Spinal cord (tissue), 10 donors: Measurements from ENCODE around the gene NUP210. TPM values are rescaled to one million over a fixed set of nuclear protein-coding genes. Genes with fewer than 3 reads are reported as not detected.

ENCODE experiments used
- DNase-seq, 6 donors: peaks; one replicate each; pipeline versions ENCODE4 v3.0.0 to v3.0.0-alpha.2; 2013 to 2015; ENCODE audit warnings: low spot score in 6 of 6, low read depth in 4 of 6
- H3K27ac ChIP-seq: one replicate; pipeline ENCODE4 v1.5.1; 2013; ENCODE audit warnings: low read depth, low read length, control low read depth
- H3K27me3 ChIP-seq: one replicate; pipeline ENCODE4 v1.6.1; 2013; ENCODE audit warnings: low read length; ENCODE audit not compliant: control insufficient read depth, insufficient read depth
- H3K36me3 ChIP-seq: one replicate; pipeline ENCODE4 v1.6.1; 2013; ENCODE audit warnings: low read length; ENCODE audit not compliant: control insufficient read depth, insufficient read depth
- H3K4me1 ChIP-seq: one replicate; pipeline ENCODE4 v1.6.1; 2013; ENCODE audit warnings: low read length; ENCODE audit not compliant: control insufficient read depth, insufficient read depth
- H3K4me3 ChIP-seq: one replicate; pipeline ENCODE4 v1.5.1; 2013; ENCODE audit warnings: low read depth, low read length, control low read depth
- H3K9me3 ChIP-seq: one replicate; pipeline ENCODE4 v1.6.1; 2013; ENCODE audit warnings: low read length; ENCODE audit not compliant: control insufficient read depth, insufficient read depth
- WGBS: methylation state at CpG from one replicate; pipeline ENCODE4 v1.1.5; 2013; ENCODE audit warnings: missing lambda C conversion rate; ENCODE audit not compliant: insufficient coverage; 5-methylcytosine and 5-hydroxymethylcytosine counted together
- polyA plus RNA-seq, 2 donors: library from polyadenylated mRNA; unstranded; fragments of 120-200 nt; gene quantifications; one replicate each; pipeline ENCODE4 v1.2.1, GENCODE V29; 2013; ENCODE audit not compliant: insufficient read length in 2 of 2
- total RNA-seq, 2 donors: library from RNA; depleted of rRNA in 1 of 2; stranded (reverse); fragments of 120-200 nt in 1 of 2; fragments of >200 nt in 1 of 2; gene quantifications; one replicate each; pipeline versions ENCODE4 v1.2.3 to v1.2.4, GENCODE V29; 2013 to 2014
- donor health status: healthy.

The NUP210 gene
- total and polyA plus RNA-seq, 4 donors: 9.6 to 19.2 (median 13.1) TPM

- H3K4me1 ChIP-seq: peaks cover 3% of the 10 kb centered on the region
- H3K4me3 ChIP-seq: no peak overlapping the region
- no peaks in the 10 kb centered on the region for H3K9me3 ChIP-seq
- no peak overlapping the region for H3K27ac ChIP-seq
- H3K27me3 ChIP-seq: no peaks in the 10 kb centered on the region
- DNase-seq: no peak
- WGBS: 73% methylated on average over 3 of the region's 3 CpGs
- peaks cover 81% of the 10 kb centered on the region for H3K36me3 ChIP-seq
Observed at GRCh38 chr3:13338231-13338630, 81.9 kb downstream of the NUP210 start.

GRCh38 chr3:13336592-13336991 lies 83.5 kb downstream of the NUP210 start:
- Histone ChIP-seq H3K36me3 (peaks cover 84% of the 10 kb centered on the region), H3K27ac (no peak overlapping the region), H3K9me3 (no peaks in the 10 kb centered on the region), H3K4me1 (peaks cover 3% of the 10 kb centered on the region), H3K27me3 (no peaks in the 10 kb centered on the region), H3K4me3 (no peak overlapping the region)
- no peak for DNase-seq
- WGBS: 92% methylated on average over 11 of the region's 12 CpGs

DNA sequence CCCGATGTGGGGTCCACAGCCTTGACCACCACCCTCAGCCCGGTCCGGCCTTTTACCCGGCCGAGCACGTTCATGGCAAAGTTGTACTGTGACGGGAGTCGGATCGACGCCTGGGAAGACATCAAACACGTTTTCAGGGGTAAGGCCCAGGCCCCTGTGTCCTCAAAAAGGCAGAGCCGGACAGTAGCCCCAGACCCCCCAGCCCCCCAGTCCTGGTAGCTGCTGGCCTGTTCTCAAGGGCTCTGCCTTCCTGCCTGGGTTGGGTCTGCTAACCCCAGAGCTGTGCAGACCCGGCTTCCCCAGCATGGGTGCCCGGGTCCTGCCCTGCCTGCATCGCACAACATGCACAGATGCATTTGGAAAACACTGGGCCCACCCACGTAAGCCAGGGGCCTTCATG lies 84.6 kb downstream of the NUP210 start:
- Histone ChIP-seq H3K9me3 (no peaks in the 10 kb centered on the region), H3K27ac (no peak overlapping the region), H3K27me3 (no peaks in the 10 kb centered on the region), H3K4me3 (no peak overlapping the region), H3K36me3 (peaks cover 78% of the 10 kb centered on the region), H3K4me1 (peaks cover 3% of the 10 kb centered on the region)
- 94% methylated on average over 16 of the region's 16 CpGs for WGBS
- no peak for DNase-seq

GRCh38 chr3:13335059-13335458 lies 85.1 kb downstream of the NUP210 start:
- Histone ChIP-seq H3K4me3 (no peak overlapping the region), H3K36me3 (peaks cover 77% of the 10 kb centered on the region), H3K27ac (no peak overlapping the region), H3K4me1 (peaks cover 3% of the 10 kb centered on the region), H3K9me3 (no peaks in the 10 kb centered on the region), H3K27me3 (no peaks in the 10 kb centered on the region)
- DNase-seq: no peak
- WGBS: 48% methylated on average over 5 of the region's 6 CpGs

GRCh38 chr3:13333236-13333897 lies 86.8 kb downstream of the NUP210 start:
- Histone ChIP-seq H3K9me3 (no peaks in the 10 kb centered on the region), H3K27ac (no peak overlapping the region), H3K4me3 (no peak overlapping the region), H3K4me1 (peaks cover 3% of the 10 kb centered on the region), H3K36me3 (peaks cover 80% of the 10 kb centered on the region), H3K27me3 (no peaks in the 10 kb centered on the region)
- no peak for DNase-seq
- WGBS: 91% methylated on average over 5 of the region's 14 CpGs

DNA sequence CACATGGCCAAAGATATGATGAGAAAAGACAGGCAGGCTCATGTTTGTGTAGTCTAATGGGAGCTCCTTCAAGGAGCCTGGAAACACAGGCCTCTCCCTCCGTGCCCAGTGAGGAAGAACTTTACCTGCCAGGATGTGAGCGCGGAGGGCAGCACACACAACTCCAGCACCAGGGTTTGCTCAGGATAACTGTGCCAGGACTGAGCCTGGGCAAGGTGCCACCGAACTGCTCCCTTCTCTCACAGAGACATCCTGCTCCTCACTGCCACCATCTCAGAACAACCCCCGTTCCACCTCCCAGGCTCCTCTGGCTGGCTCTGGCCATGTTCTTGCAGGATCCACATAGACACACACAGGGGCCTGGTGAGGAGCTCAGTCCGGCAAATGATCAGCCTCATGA lies 87.4 kb downstream of the NUP210 start:
- H3K4me1 ChIP-seq: peaks cover 3% of the 10 kb centered on the region
- no peak for DNase-seq
- no peak overlapping the region for H3K27ac ChIP-seq
- no peak overlapping the region for H3K4me3 ChIP-seq
- no peaks in the 10 kb centered on the region for H3K27me3 ChIP-seq
- H3K36me3 ChIP-seq: peaks cover 82% of the 10 kb centered on the region
- no peaks in the 10 kb centered on the region for H3K9me3 ChIP-seq
- WGBS: 82% methylated on average over 6 of the region's 6 CpGs

DNA sequence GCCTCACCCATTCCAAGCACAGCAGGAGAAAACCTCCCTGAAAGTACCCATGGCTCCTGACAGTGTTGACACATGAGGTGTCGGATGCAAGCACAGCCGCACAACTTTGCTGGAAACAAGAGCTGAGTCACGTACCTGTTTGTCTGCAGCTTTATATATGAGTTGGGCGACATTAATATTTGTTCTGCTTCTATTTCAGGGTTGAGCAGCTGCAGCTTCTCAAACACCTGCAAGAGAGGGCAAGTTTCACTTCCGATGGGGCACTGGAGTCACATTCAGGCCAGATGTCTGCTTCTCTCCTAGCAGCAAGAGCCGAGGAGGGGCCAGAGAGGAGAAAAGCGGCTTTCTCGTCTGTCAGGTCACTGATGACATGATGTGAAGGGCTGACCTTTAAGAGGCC lies 88.0 kb downstream of the NUP210 start:
- peaks cover 7% of the 10 kb centered on the region for H3K4me1 ChIP-seq
- WGBS: 74% methylated on average over 6 of the region's 8 CpGs
- no peak overlapping the region for H3K4me3 ChIP-seq
- H3K27ac ChIP-seq: no peak overlapping the region
- H3K27me3 ChIP-seq: no peaks in the 10 kb centered on the region
- H3K9me3 ChIP-seq: no peaks in the 10 kb centered on the region
- H3K36me3 ChIP-seq: peaks cover 82% of the 10 kb centered on the region
- DNase-seq: peak in 1 of 6 donors; percentile 19

- 93% methylated on average over 5 of the region's 5 CpGs for WGBS
- Histone ChIP-seq H3K27me3 (no peaks in the 10 kb centered on the region), H3K4me1 (peaks cover 12% of the 10 kb centered on the region), H3K4me3 (no peak overlapping the region), H3K27ac (no peak overlapping the region), H3K36me3 (peaks cover 77% of the 10 kb centered on the region), H3K9me3 (no peaks in the 10 kb centered on the region)
- DNase-seq: no peak
Observed at GRCh38 chr3:13329746-13330145, 90.4 kb downstream of the NUP210 start.

- no peaks in the 10 kb centered on the region for H3K9me3 ChIP-seq
- H3K36me3 ChIP-seq: peaks cover 89% of the 10 kb centered on the region
- no peak for DNase-seq
- H3K4me3 ChIP-seq: no peak overlapping the region
- no peak overlapping the region for H3K27ac ChIP-seq
- H3K4me1 ChIP-seq: peaks cover 13% of the 10 kb centered on the region
- 79% methylated on average over 7 of the region's 7 CpGs for WGBS
- no peaks in the 10 kb centered on the region for H3K27me3 ChIP-seq
Observed at GRCh38 chr3:13325892-13326443, 94.2 kb downstream of the NUP210 start.

DNA sequence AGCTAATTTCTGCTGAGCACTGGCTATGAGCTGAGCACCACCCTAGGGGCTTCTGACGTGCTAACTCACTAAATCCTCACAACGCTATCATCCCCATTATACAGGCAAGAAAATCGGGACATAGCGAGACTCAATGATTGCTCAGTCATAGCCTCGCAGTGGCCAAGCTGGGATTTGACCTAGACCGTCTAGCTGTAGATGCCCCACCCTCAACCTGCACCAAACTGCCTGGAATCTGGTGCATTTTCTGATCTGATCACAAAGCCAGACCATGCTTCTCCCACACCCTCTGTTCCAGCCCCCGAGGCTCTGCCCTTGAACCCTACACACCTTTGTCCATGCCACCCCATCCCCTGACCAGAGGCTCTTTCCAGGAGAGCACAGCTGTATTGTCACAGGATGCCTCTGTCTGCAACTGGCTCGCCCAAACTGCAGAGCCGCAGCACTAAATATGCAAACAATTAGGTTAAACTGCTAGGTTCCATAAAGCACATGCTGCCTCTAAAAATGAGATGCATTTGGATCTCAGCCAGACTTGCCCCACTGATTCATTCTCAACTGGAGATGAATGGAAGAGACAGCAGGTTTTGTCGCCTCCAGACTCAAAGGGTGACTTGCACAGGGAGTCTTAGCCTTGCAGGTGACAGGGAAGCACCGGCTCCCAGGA lies 95.2 kb downstream of the NUP210 start:
- Histone ChIP-seq H3K36me3 (peaks cover 89% of the 10 kb centered on the region), H3K9me3 (no peaks in the 10 kb centered on the region), H3K27me3 (no peaks in the 10 kb centered on the region), H3K27ac (no peak overlapping the region), H3K4me1 (peaks cover 13% of the 10 kb centered on the region), H3K4me3 (no peak overlapping the region)
- 82% methylated on average over 10 of the region's 11 CpGs for WGBS
- DNase-seq: peak in 2 of 6 donors; percentile 38 to 70
